K562 (cell line): ENCODE measurements around the gene UQCRH.

ENCODE experiments used
- CLOCK ChIP-seq: fragments of 250-450 bp; sonication (Bioruptor Pico); IDR thresholded peaks from 2 replicates; pipeline ENCODE4 v1.4.0; 2020; ENCODE audit warnings: mild to moderate bottlenecking, moderate library complexity, borderline replicate concordance
- ETV6 ChIP-seq, 3 experiments: fragments of 150-350 bp in 1 of 3; sonication (generic) in 1 of 3; formaldehyde crosslinking in 1 of 3; IDR thresholded peaks; 2 replicates each; pipeline versions ENCODE4 v1.6.1 to v1.8.0; 2014 to 2022; ENCODE audit warnings: borderline replicate concordance in 2 of 3, low read depth in 2 of 3, antibody characterized with exemption in 1 of 3, low read length in 1 of 3, mild to moderate bottlenecking in 1 of 3, missing genetic modification reagents in 1 of 3
- JUND ChIP-seq, 2 experiments: IDR thresholded peaks; 2 replicates in 1 of 2; 3 replicates in 1 of 2; pipeline ENCODE4 v1.6.1; 2011; ENCODE audit warnings: borderline replicate concordance in 2 of 2, low read depth in 2 of 2, low read length in 2 of 2, improper control_type of control experiment in 1 of 2, missing biosample characterization in 1 of 2, missing genetic modification characterization in 1 of 2, missing genetic modification reagents in 1 of 2
- KDM1A ChIP-seq, 2 experiments: fragments of 450-650 bp; IDR thresholded peaks; 2 replicates each; pipeline ENCODE4 v1.6.1; 2016; ENCODE audit warnings: mild to moderate bottlenecking in 2 of 2
- KLF6 ChIP-seq: fragments of 250-450 bp; sonication (Bioruptor Pico); IDR thresholded peaks from 2 replicates; pipeline ENCODE4 v1.4.0; 2020; ENCODE audit warnings: mild to moderate bottlenecking, moderate library complexity, borderline replicate concordance
- MAFF ChIP-seq: IDR thresholded peaks from 2 replicates; pipeline ENCODE4 v1.6.1; 2012; ENCODE audit warnings: low read length, improper control_type of control experiment
- MAFK ChIP-seq: IDR thresholded peaks from 2 replicates; pipeline ENCODE4 v1.6.1; 2011; ENCODE audit warnings: low read length, improper control_type of control experiment
- TF ChIP-seq, protein P1 (sequence below): fragments of 250-450 bp; sonication (Bioruptor Pico); IDR thresholded peaks from 2 replicates; pipeline ENCODE4 v1.5.0; 2021

- no peak for TF ChIP-seq CLOCK (CRISPR knock-in tag)
- TF ChIP-seq ETV6 (IDR thresholded peaks at IDR 0.05; ENCODE audit: borderline replicate concordance in 1 of 2, low read depth in 2 of 2, low read length in 1 of 2): no peak
- no peak for TF ChIP-seq ETV6 (CRISPR knock-in tag; IDR thresholded peaks at IDR 0.05; ENCODE audit: borderline replicate concordance)
- TF ChIP-seq, protein P1, sequence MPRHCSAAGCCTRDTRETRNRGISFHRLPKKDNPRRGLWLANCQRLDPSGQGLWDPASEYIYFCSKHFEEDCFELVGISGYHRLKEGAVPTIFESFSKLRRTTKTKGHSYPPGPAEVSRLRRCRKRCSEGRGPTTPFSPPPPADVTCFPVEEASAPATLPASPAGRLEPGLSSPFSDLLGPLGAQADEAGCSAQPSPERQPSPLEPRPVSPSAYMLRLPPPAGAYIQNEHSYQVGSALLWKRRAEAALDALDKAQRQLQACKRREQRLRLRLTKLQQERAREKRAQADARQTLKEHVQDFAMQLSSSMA (CRISPR knock-in tag): no peak
- TF ChIP-seq JUND (IDR thresholded peaks at IDR 0.05; ENCODE audit: borderline replicate concordance, low read depth, low read length): no peak
- TF ChIP-seq JUND (tag; IDR thresholded peaks at IDR 0.05; ENCODE audit: borderline replicate concordance, low read depth, low read length): no peak
- TF ChIP-seq MAFF: no peak
- no peak for TF ChIP-seq KLF6 (CRISPR knock-in tag)
- no peak for TF ChIP-seq KDM1A (IDR thresholded peaks at IDR 0.05)
- TF ChIP-seq MAFK: no peak
Measured at GRCh38 chr1:46335081-46335480, 31.6 kb downstream of the UQCRH start.
